Measurements from ENCODE around the gene LARGE2.

Gene LARGE2

DNA sequence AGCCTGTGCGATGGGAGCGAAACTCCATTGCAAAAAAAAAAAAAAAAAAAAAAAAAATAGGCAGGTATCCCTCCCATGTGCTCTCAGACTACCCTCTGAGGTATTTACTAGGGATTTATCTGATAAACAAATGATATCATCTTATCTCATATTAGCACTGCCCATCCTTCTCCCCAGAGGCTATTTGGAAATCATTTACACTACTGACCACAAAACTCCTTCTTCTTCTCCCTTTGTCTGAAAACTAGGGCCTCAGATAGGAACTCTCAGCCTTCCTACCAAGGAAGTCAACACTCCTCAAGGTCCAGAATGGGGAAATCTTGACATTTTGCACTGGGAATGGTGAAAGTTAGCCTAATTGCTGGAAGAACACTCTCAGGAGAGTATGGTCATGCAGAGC, 46.4 kb downstream of the LARGE2 start:
- no peak for FAIRE-seq

DNA sequence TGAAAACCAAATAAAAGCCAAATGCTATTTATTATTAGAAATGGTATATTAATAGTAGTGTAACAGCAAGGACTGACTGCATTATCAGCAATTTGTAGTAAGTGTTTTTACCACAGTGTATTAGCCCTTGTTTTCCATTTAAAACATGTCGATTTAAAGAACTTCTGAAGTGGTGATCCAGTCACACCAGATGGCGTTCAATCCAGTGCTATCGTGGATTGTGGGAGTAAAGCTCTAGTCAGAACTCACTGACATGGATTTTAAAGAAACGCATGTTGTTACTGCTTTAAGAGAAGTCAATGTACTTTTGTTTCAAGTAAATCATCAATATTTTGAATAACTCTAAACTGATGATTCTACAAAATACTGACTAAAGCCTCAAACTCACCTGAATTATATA, 51.1 kb downstream of the LARGE2 start:
- peak; percentile 55 for FAIRE-seq

DNA sequence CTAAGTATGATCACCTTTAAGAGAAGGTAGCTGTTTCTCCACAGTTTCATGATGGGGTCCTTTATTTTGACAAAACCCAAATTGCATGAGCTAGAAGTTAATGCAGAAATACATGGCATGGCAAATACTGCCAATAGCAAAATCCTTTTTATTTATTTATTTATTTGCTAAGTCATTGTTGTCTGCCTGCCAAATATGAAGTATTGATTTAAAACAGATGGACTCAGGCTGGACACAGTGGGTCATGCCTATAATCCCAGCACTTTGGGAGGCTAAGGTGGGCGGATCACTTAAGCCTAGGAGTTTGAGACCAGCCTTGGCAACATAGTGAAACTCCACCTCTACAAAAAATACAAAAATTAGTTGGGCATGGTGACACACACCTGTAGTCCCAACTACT, 52.4 kb downstream of the LARGE2 start:
- no peak for FAIRE-seq

Data from islet of Langerhans (tissue), 1 donor.